Airway epithelial cell (primary cell): Measurements from ENCODE around the gene TTC39A. TPM values are rescaled to one million over a fixed set of nuclear protein-coding genes. Genes with fewer than 3 reads are reported as not detected.

Source experiments
- total RNA-seq: library from RNA; depleted of rRNA; stranded (reverse); fragments of >200 nt; gene quantifications from 2 replicates; pipeline ENCODE4 v1.2.3, GENCODE V29; 2015

TTC39A gene
- 9.7 and 12.1 TPM in 2 replicates for total RNA-seq

GRCh38 chr1:51330331-51331201 lies at the start of gene TTC39A:
TSS of gene TTC39A (minus strand) at chr1:51330562. CDS start at chr1:51330477, 85 bp downstream.

Other genes with a start within 250 kb of the TTC39A start
- gene C1orf185, start 228.3 kb downstream of the TTC39A start, total RNA-seq: not detected in 2 replicates
- 50.6 and 60.7 TPM in 2 replicates for gene RNF11, start 94.3 kb downstream of the TTC39A start, total RNA-seq
- gene EPS15, start 188.7 kb upstream of the TTC39A start, total RNA-seq: 18.1 and 23.7 TPM in 2 replicates